HepG2 (cell line): ENCODE measurements around the gene GTSF1L. TPM values are rescaled to one million over a fixed set of nuclear protein-coding genes. Genes with fewer than 3 reads are reported as not detected.

ENCODE experiments used
- ATAC-seq: fragments of 200-7000 bp; cut with Tn5 transposase; 3 replicates; pipeline ENCODE4 v1.9.1; 2020; ENCODE audit warnings: mild to moderate bottlenecking, moderate library complexity
- BruUV-seq: library from RNA; stranded (reverse); fragments of 400-500 nt; replicated peaks from 2 replicates; lab custom pipeline; 2021; lab: Mats Ljungman, UMichigan
- CTCF ChIA-PET: fragments of 300-600 bp; formaldehyde crosslinking; extraction: SDS; loops from one replicate; lab custom pipeline; 2021; ENCODE audit warnings: low total read pairs, inconsistent platforms, low intra/inter-chr PET ratio; lab: Yijun Ruan, JAX
- POLR2A ChIA-PET: fragments of 350-600 bp; sonication (Branson Sonifier 250); formaldehyde crosslinking; loops from one replicate; lab custom pipeline; 2020; ENCODE audit warnings: antibody characterized with exemption, inconsistent platforms; lab: Yijun Ruan, JAX
- DNase-seq: peaks from one replicate; pipeline ENCODE4 v3.0.0-alpha.2; 2015; ENCODE audit warnings: low spot score
- FAIRE-seq: peaks from 3 replicates; lab custom pipeline; 2011; peaks lifted over from hg19 to GRCh38; lab: Jason Lieb, UNC
- H2AFZ ChIP-seq: one replicate; pipeline ENCODE4 v1.6.1; 2011; ENCODE audit warnings: low read length, inconsistent platforms
- H3K27ac ChIP-seq: fragments of 300-600 bp; 3 replicates; pipeline ENCODE4 v1.8.0; 2011; ENCODE audit warnings: mixed run types, mild to moderate bottlenecking, mixed read lengths, low read length, inconsistent platforms; ENCODE audit not compliant: insufficient read depth; ENCODE audit errors: extremely low read length
- H3K27me3 ChIP-seq, 2 experiments: fragments of 200-600 bp in 1 of 2; 2 replicates in 1 of 2; 3 replicates in 1 of 2; pipeline versions ENCODE4 v1.6.0 to v1.8.0; 2011; ENCODE audit warnings: low read length in 2 of 2, mild to moderate bottlenecking in 2 of 2, moderate library complexity in 2 of 2, inconsistent platforms in 1 of 2; ENCODE audit not compliant: insufficient read depth in 2 of 2, control insufficient read depth in 1 of 2
- H3K36me3 ChIP-seq, 2 experiments: fragments of 200-600 bp in 1 of 2; replicated peaks in 1 of 2; 2 replicates in 1 of 2; 3 replicates in 1 of 2; pipeline versions ENCODE4 v1.5.1 to v1.8.0; 2011; ENCODE audit warnings: low read length in 2 of 2, inconsistent platforms in 1 of 2; ENCODE audit not compliant: insufficient read depth in 2 of 2, control insufficient read depth in 1 of 2
- H3K4me1 ChIP-seq: 2 replicates; pipeline ENCODE4 v1.5.1; 2012; ENCODE audit warnings: low read length, inconsistent platforms; ENCODE audit not compliant: insufficient read depth
- H3K4me2 ChIP-seq: 2 replicates; pipeline ENCODE4 v1.6.0; 2011; ENCODE audit warnings: low read depth, low read length, inconsistent platforms
- H3K4me3 ChIP-seq, 3 experiments: fragments of 200-600 bp in 1 of 3; sonication (generic), shearing (Covaris generic) in 1 of 3; replicated peaks in 1 of 3; 2 replicates each; pipeline ENCODE4 v1.5.1; 2011 to 2016; ENCODE audit warnings: low read length in 3 of 3, inconsistent platforms in 2 of 3, low read depth in 2 of 3, mild to moderate bottlenecking in 2 of 3, control low read depth in 1 of 3, mixed read lengths in 1 of 3; ENCODE audit not compliant: insufficient read depth in 1 of 3
- H3K79me2 ChIP-seq: one replicate; pipeline ENCODE4 v1.6.1; 2011; ENCODE audit warnings: low read length, inconsistent platforms; ENCODE audit not compliant: insufficient read depth
- H3K9ac ChIP-seq: 2 replicates; pipeline ENCODE4 v1.6.0; 2011; ENCODE audit warnings: mild to moderate bottlenecking, low read depth, low read length, inconsistent platforms; ENCODE audit not compliant: insufficient read depth
- H3K9me3 ChIP-seq: 2 replicates; pipeline ENCODE4 v1.5.1; 2012; ENCODE audit warnings: mild to moderate bottlenecking, low read length
- H4K20me1 ChIP-seq: 2 replicates; pipeline ENCODE4 v1.6.0; 2011; ENCODE audit warnings: inconsistent platforms, mild to moderate bottlenecking, low read length, moderate library complexity; ENCODE audit not compliant: insufficient read depth
- CC2D1A ChIP-seq: sonication (generic); formaldehyde crosslinking; IDR thresholded peaks from 2 replicates; pipeline ENCODE4 v1.8.1; 2023; ENCODE audit warnings: mild to moderate bottlenecking, missing genetic modification reagents
- CENPT ChIP-seq: sonication (generic); formaldehyde crosslinking; IDR thresholded peaks from 2 replicates; pipeline ENCODE4 v1.8.0; 2022; ENCODE audit warnings: low read depth, mild to moderate bottlenecking, moderate library complexity, missing genetic modification reagents
- CREBL2 ChIP-seq: sonication (generic); formaldehyde crosslinking; IDR thresholded peaks from 2 replicates; pipeline ENCODE4 v1.8.1; 2023; ENCODE audit warnings: missing genetic modification reagents, mild to moderate bottlenecking, borderline replicate concordance
- KLF12 ChIP-seq: sonication (generic); formaldehyde crosslinking; IDR thresholded peaks from 2 replicates; pipeline ENCODE4 v1.4.0; 2020; ENCODE audit warnings: missing genetic modification reagents, borderline replicate concordance
- MED13 ChIP-seq: sonication (generic); formaldehyde crosslinking; IDR thresholded peaks from 2 replicates; pipeline ENCODE4 v1.5.0; 2020; ENCODE audit warnings: missing genetic modification reagents
- PCBP1 ChIP-seq: fragments of 200-400 bp; formaldehyde crosslinking; IDR thresholded peaks from 2 replicates; pipeline ENCODE4 v1.6.1; 2017; ENCODE audit warnings: mild to moderate bottlenecking, low read depth, low read length, borderline replicate concordance
- RFX1 ChIP-seq: fragments of 450-650 bp; IDR thresholded peaks from 2 replicates; pipeline ENCODE4 v1.6.1; 2017
- RFX3 ChIP-seq: IDR thresholded peaks from 2 replicates; pipeline ENCODE4 v1.6.1; 2016; ENCODE audit warnings: missing biosample characterization, missing genetic modification reagents
- RNF2 ChIP-seq: fragments of 450-650 bp; conservative IDR thresholded peaks from 2 replicates; pipeline ENCODE4 v1.6.1; 2016; ENCODE audit warnings: low read depth
- SMARCE1 ChIP-seq: fragments of 450-650 bp; IDR thresholded peaks from 2 replicates; pipeline ENCODE4 v1.6.1; 2017; ENCODE audit warnings: borderline replicate concordance
- WGBS: methylation state at CpG from one replicate; pipeline ENCODE4 v1.1.6; 2017; ENCODE audit warnings: low lambda C conversion rate; 5-methylcytosine and 5-hydroxymethylcytosine counted together
- in situ Hi-C: cut with HindIII; loops from 2 replicates; pipeline ENCODE4 v1.10.0; 2017; ENCODE audit warnings: low pct_unique_long_range_greater_than_20kb; ENCODE audit not compliant: extremely low pct_ligation_motif_present
- intact Hi-C: fragments of 100-400 bp; cut with micrococcal nuclease; formaldehyde crosslinking; loops from one replicate; pipeline ENCODE4 v1.10.0; 2022; ENCODE audit not compliant: unreplicated experiment
- polyA plus RNA-seq, 8 experiments: library from polyadenylated mRNA; depleted of rRNA in 3 of 8; stranded (reverse) in 7 of 8; unstranded in 1 of 8; fragments of >200 nt; fragmentation: Illumina TruSeq in 4 of 8; extraction: Trizol in 4 of 8; gene quantifications; 2 replicates each; pipeline versions ENCODE4 v1.2.1 to v1.2.3, GENCODE V29; 2011 to 2016; ENCODE audit warnings: low read depth in 4 of 8, missing spikeins in 1 of 8, mixed read lengths in 1 of 8; ENCODE audit not compliant: insufficient read depth in 1 of 8
- total RNA-seq, 5 experiments: library from RNA; depleted of rRNA; stranded (reverse); fragments of >200 nt; fragmentation: Illumina TruSeq; extraction: Trizol; gene quantifications; 2 replicates each; pipeline ENCODE4 v1.2.3, GENCODE V29; 2016; ENCODE audit warnings: low read depth in 1 of 5

Gene GTSF1L
- total and polyA plus RNA-seq, 2 of the 13 experiments (the other 11 are each of a cell fraction or from before 2014, with no cell fraction given): not detected

GRCh38 chr20:43736588-43737158 lies 9.9 kb upstream of the GTSF1L start:
- ChIA-PET POLR2A (no interaction called here), CTCF (no interaction called here)
- no peak for DNase-seq
- in situ Hi-C loops (no loop called here), intact Hi-C loops (no loop called here)
- H3K27ac ChIP-seq: no peak overlapping the region
- H3K79me2 ChIP-seq: no peaks in the 10 kb centered on the region
- no peaks in the 10 kb centered on the region for H3K36me3 ChIP-seq
- H3K9ac ChIP-seq: no peak overlapping the region
- BruUV-seq: no TSS peak
- no peaks in the 10 kb centered on the region for H3K9me3 ChIP-seq
- no peak for FAIRE-seq
- H3K4me3 ChIP-seq: no peak overlapping the region
- no peak overlapping the region for H2AFZ ChIP-seq
- H4K20me1 ChIP-seq: no peaks in the 10 kb centered on the region
- H3K4me1 ChIP-seq: peaks cover 18% of the 10 kb centered on the region
- no peak for TF ChIP-seq MED13 (CRISPR knock-in tag)
- TF ChIP-seq CC2D1A (CRISPR knock-in tag): no peak
- TF ChIP-seq SMARCE1: no peak
- TF ChIP-seq CREBL2 (CRISPR knock-in tag): no peak
- TF ChIP-seq RFX3 (CRISPR knock-in tag): peak; percentile 64
- TF ChIP-seq RFX1: peak; percentile 73
- TF ChIP-seq KLF12 (CRISPR knock-in tag): no peak
- no peak for TF ChIP-seq RNF2
- H3K27me3 ChIP-seq: peaks cover 0 to 39% of the 10 kb centered on the region in 2 experiments; a peak in 3 of 5 replicates
- ATAC-seq: no peak
- no peak overlapping the region for H3K4me2 ChIP-seq
- WGBS: under 1% methylated on average over 2 of the region's 2 CpGs

- Histone ChIP-seq H3K4me2 (no peak overlapping the region), H3K27me3 (peaks cover 0 to 38% of the 10 kb centered on the region in 2 experiments; a peak in 2 of 5 replicates), H2AFZ (no peak overlapping the region), H3K79me2 (no peaks in the 10 kb centered on the region), H3K36me3 (no peaks in the 10 kb centered on the region), H3K9ac (no peak overlapping the region), H3K4me1 (peaks cover 19% of the 10 kb centered on the region), H3K9me3 (no peaks in the 10 kb centered on the region), H4K20me1 (no peaks in the 10 kb centered on the region)
- ATAC-seq (no peak), FAIRE-seq (no peak)
- intact Hi-C loops: no loop called here
- in situ Hi-C loops: no loop called here
- WGBS: 19% methylated on average over 4 of the region's 5 CpGs
- no TSS peak for BruUV-seq
- CTCF ChIA-PET: no interaction called here
- TF ChIP-seq PCBP1 (no peak), CENPT (CRISPR knock-in tag) (0 out of 2 replicates have a peak, but pooled peaks have one; percentile 39)
- TF ChIP-seq, all 625 proteins: peak for 1
- DNase-seq: no peak
- Histone ChIP-seq H3K4me3 (no peak overlapping the region), H3K27ac (no peak overlapping the region)
- POLR2A ChIA-PET: no interaction called here
Observed at GRCh38 chr20:43731927-43732326, 5.1 kb upstream of the GTSF1L start.
